GM18526 (cell line): ENCODE results near the gene FZR1.

Experiments used
- POLR2A ChIP-seq: IDR thresholded peaks from 3 replicates; pipeline ENCODE4 v1.6.1; 2011; ENCODE audit not compliant: insufficient read length; ENCODE audit errors: extremely low read depth

Gene FZR1

GRCh38 chr19:3505598-3506383, at the start of gene FZR1:
Gene FZR1 (plus strand): TSS chr19:3506311. CDS start chr19:3522990, 16,679 bp downstream.
- TF ChIP-seq POLR2A: peak; percentile 21

- no peak for TF ChIP-seq POLR2A
Measured at GRCh38 chr19:3456925-3457527, 49.1 kb upstream of the FZR1 start.

GRCh38 chr19:3457528-3458228, 48.4 kb upstream of the FZR1 start:
- no peak for TF ChIP-seq POLR2A

- no peak for TF ChIP-seq POLR2A
Measured at GRCh38 chr19:3458229-3459088, 47.7 kb upstream of the FZR1 start.

GRCh38 chr19:3459089-3459881, 46.8 kb upstream of the FZR1 start:
- no peak for TF ChIP-seq POLR2A

GRCh38 chr19:3459965-3460582, 46.0 kb upstream of the FZR1 start:
- TF ChIP-seq POLR2A: no peak

- TF ChIP-seq POLR2A: no peak
Measured at GRCh38 chr19:3462991-3463713, 43.0 kb upstream of the FZR1 start.

GRCh38 chr19:3463714-3464586, 42.2 kb upstream of the FZR1 start:
- no peak for TF ChIP-seq POLR2A

GRCh38 chr19:3464587-3465235, 41.4 kb upstream of the FZR1 start:
- TF ChIP-seq POLR2A: no peak

GRCh38 chr19:3465552-3465951, 40.6 kb upstream of the FZR1 start:
- TF ChIP-seq POLR2A: no peak

- no peak for TF ChIP-seq POLR2A
Measured at GRCh38 chr19:3466635-3467034, 39.5 kb upstream of the FZR1 start.
